Head of caudate nucleus (tissue), 42 donors: Measurements from ENCODE around the gene LST1.

Experiments
- DNase-seq, 42 donors: peaks; one replicate each; pipeline versions ENCODE4 v3.0.0 to v3.0.0-alpha.2; 2020 to 2021; ENCODE audit warnings: mixed read lengths in 7 of 42
- intact Hi-C: fragments of 100-400 bp; cut with DNase I; formaldehyde crosslinking; loops from one replicate; pipeline ENCODE4 v1.15.0; 2022

The LST1 gene

DNA sequence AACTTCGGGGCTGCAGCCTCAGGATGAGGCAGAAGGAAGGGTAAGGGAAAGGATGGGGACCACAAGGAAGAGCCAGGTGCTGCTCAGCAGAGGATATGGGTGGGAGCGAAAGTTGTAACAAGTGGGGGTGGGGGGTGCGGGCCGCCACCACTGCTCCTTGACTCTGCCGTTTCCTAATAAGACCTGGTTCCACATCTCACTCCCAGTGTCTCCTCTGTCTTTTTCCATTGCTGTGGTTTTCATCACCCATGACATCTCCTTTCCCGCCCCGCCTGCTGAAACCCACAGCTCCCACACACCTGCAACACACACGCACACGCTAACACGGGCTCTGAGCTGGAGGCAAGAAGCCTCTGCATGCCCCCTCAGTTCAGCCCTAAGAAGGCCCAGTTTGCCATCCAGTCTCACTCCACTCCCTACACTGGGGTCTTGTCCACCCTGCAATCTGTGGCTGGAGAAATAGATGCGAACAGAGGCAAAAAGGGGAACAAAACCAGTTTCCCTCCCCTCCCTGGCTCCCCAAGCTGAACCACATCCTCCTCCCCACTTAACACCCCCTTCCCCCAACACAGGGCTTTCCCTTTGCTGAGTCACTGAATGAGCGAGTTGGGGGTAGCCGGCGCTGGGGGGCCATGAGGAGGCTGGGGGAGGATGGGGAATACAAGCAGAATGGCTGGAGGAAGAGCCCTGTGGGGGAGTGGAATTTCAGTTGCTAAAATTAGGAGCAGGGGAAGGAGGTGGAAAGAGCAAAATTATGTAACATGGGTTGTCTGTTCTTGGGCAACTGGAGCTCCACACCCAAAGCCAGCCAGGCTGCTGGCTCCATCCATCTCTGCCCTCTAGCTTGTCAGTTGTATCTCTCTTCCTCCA is 27.2 kb upstream of the LST1 start:
- DNase-seq = peak; percentile 26 to 88 (median 65)
- intact Hi-C loops = no loop called here

DNA sequence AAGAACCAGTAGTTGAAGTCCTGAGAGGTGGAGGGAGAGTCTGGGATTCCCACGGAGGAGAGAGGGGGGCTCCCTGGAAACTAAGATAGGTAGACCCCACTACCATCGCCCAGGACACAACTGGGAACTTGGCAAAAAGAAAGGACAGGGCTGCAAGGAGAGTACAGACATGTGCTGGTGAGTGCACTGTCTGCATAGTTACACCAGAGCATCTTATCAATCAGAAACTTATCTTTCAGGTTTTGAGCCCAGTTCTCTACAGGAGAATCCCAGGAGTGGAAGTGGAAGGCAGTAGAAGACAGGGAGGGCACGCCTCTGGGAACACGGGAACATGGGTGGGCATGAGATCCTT is 26.5 kb upstream of the LST1 start:
- DNase-seq = no peak
- intact Hi-C loops = no loop called here

DNA sequence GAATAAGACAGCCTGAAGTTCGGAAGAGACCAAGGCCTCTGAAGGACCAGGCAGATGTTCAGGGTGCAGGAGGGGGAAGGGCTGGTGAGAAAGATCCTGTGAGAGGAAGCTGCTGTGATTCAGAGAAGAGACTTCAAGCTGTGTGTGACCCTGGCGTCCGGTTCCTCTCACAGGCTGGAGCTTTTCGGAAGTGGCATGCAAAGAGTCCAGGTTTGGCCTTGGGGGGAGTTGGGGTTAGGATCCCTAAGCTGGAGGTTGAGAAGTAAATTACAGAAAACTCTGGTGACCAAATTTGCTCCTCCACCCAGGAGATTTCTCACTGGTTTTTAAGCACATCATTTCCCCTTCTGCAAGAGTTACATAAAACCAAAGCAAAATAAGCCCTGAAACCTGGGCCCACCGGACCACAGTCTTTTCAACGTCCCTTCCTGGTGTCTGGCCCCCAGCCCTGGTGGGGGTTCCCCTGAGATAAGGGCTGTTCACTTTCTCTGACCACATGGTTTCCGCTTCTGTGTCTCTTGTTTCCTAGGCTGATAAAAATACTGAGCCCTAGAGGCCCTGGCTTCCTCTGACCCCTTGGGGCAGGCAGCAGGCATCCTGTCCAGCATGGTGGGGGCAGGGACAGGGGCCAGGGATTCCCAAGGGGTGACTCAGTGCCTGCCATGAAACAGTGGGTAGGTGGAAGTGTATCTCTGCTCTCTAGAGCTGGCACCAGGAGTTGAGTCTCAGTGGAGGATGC is 25.9 kb upstream of the LST1 start:
- DNase-seq = peak in 22 of 42 donors; percentile 24 to 68 (median 46)
- intact Hi-C loops = no loop called here

DNA sequence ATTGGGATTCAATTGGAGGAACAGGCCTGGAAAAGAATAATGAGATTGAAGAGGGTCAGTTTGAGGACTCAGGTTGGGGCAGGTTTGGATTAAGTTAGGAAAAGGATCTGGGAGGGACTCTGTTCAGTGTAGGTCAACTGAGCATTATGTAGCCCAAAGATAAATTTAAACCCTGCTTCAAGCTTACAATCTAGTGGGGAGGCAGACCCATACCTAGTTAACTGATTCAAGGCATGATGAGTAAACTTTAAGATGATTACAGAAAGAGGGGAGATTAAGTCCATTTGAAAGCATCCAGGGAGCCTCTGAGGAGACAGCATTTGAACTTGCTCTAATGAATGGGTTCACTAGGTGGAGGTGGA is 25.4 kb upstream of the LST1 start:
- no peak for DNase-seq
- intact Hi-C loops = no loop called here

DNA sequence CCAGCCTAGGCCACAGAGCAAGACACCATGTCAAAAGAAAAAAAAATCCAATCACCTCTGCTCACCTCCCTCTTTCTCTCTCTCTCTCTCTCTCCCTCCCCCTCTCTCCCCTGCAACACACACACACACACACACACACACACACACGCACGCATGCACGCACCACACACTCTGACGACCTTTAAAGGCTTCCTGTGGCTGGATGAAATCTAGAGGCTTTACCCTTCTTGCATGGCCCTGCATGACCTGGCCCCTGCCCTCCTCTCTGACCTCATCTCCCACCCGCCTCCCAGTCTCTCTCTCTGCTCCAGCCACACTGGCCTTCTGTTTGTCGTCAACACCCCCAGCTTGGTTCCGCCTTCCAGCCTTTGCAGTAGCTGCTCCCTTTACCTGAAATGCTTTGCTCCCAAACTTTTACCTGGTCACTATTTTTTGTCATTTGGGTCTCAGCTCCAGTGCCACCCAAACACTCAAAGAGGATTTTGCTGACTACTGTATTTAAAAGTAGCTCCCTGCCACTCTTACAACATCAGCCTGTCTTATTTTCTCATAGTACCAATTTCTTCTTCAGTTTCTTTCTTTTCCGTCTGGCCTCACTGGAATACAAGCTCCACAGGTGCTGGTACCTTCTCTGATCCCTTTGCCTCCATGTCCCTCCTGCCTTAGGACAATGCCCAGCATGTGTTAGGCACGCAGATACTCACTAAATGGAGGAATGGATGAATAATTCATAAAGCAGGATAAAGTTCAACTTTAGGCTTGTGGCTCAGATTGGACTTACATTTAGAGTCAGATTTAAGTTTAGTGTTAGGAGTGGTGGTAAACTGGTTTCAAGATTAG is 18.3 kb upstream of the LST1 start:
- intact Hi-C loops = no loop called here
- no peak for DNase-seq

DNA sequence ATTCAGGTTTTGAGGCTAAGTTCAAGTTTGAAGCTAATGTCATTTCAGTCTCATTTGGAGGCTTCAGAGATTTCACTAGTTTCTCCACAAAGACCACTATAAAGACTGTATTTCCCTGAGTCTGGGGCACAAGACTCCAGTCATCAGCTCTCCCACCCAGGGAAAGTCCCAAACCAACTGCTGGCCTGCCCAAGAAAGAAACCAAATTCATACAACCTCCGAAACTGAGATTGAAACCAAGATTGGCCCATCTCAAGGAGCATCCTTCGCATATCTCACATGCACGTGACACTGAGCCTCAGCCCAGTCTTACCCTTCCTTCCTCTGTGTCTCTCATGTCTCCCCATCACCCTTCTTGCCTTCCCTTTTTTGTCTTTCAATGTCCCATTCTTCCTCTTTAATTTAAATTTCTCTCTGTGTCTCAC is 17.5 kb upstream of the LST1 start:
- intact Hi-C loops = no loop called here
- no peak for DNase-seq

DNA sequence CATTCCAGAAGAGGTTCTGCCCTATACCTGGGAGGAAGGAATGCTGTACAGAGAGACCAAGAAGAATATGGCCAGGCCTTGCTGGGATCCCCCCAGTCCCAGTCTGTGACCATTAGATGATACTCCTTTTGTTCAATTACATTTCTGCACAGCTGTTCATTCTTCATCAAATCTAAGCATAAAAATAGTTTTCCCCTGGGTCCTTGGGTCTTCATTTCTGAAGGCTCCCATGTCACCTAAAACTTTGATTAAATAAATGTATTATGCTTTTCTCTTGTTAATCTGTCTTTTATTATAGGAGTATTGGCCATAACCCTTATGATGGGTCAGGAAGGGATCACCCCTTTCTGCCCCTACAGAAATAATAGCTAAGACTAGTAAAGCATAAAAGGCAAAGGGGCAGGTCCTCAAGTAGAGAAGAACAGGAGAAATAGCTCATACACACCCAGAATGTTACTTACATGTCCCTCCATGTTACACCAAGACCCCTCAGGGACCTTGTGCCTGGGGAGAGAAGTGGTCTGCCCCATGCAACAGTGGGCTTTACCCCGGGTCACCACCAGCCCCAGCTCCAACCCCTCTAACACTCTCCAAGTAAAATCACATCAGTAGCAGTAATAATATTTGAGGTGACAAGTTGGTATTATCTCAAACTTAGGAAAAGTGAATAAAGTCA is 16.1 kb upstream of the LST1 start:
- intact Hi-C loops = no loop called here
- DNase-seq = no peak

DNA sequence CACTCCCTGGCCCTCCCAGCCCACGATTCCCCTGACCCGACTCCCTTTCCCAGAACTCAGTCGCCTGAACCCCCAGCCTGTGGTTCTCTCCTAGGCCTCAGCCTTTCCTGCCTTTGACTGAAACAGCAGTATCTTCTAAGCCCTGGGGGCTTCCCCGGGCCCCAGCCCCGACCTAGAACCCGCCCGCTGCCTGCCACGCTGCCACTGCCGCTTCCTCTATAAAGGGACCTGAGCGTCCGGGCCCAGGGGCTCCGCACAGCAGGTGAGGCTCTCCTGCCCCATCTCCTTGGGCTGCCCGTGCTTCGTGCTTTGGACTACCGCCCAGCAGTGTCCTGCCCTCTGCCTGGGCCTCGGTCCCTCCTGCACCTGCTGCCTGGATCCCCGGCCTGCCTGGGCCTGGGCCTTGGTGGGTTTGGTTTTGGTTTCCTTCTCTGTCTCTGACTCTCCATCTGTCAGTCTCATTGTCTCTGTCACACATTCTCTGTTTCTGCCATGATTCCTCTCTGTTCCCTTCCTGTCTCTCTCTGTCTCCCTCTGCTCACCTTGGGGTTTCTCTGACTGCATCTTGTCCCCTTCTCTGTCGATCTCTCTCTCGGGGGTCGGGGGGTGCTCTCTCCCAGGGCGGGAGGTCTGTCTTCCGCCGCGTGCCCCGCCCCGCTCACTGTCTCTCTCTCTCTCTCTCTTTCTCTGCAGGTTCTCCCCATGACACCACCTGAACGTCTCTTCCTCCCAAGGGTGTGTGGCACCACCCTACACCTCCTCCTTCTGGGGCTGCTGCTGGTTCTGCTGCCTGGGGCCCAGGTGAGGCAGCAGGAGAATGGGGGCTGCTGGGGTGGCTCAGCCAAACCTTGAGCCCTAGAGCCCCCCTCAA is 13.8 kb upstream of the LST1 start, which contains the start of gene LTA:
TSS of gene LTA (plus strand) at position 249 of the 871 bp plus-strand sequence. CDS start at position 703, 454 bp downstream.
- no peak for DNase-seq
- intact Hi-C loops = no loop called here

DNA sequence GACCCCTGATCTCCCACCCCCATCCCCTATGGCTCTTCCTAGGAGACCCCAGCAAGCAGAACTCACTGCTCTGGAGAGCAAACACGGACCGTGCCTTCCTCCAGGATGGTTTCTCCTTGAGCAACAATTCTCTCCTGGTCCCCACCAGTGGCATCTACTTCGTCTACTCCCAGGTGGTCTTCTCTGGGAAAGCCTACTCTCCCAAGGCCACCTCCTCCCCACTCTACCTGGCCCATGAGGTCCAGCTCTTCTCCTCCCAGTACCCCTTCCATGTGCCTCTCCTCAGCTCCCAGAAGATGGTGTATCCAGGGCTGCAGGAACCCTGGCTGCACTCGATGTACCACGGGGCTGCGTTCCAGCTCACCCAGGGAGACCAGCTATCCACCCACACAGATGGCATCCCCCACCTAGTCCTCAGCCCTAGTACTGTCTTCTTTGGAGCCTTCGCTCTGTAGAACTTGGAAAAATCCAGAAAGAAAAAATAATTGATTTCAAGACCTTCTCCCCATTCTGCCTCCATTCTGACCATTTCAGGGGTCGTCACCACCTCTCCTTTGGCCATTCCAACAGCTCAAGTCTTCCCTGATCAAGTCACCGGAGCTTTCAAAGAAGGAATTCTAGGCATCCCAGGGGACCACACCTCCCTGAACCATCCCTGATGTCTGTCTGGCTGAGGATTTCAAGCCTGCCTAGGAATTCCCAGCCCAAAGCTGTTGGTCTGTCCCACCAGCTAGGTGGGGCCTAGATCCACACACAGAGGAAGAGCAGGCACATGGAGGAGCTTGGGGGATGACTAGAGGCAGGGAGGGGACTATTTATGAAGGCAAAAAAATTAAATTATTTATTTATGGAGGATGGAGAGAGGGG is 12.6 kb upstream of the LST1 start:
- intact Hi-C loops = no loop called here
- DNase-seq = no peak

DNA sequence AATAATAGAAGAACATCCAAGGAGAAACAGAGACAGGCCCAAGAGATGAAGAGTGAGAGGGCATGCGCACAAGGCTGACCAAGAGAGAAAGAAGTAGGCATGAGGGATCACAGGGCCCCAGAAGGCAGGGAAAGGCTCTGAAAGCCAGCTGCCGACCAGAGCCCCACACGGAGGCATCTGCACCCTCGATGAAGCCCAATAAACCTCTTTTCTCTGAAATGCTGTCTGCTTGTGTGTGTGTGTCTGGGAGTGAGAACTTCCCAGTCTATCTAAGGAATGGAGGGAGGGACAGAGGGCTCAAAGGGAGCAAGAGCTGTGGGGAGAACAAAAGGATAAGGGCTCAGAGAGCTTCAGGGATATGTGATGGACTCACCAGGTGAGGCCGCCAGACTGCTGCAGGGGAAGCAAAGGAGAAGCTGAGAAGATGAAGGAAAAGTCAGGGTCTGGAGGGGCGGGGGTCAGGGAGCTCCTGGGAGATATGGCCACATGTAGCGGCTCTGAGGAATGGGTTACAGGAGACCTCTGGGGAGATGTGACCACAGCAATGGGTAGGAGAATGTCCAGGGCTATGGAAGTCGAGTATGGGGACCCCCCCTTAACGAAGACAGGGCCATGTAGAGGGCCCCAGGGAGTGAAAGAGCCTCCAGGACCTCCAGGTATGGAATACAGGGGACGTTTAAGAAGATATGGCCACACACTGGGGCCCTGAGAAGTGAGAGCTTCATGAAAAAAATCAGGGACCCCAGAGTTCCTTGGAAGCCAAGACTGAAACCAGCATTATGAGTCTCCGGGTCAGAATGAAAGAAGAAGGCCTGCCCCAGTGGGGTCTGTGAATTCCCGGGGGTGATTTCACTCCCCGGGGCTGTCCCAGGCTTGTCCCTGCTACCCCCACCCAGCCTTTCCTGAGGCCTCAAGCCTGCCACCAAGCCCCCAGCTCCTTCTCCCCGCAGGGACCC is 11.7 kb upstream of the LST1 start:
- DNase-seq = no peak
- intact Hi-C loops = no loop called here

DNA sequence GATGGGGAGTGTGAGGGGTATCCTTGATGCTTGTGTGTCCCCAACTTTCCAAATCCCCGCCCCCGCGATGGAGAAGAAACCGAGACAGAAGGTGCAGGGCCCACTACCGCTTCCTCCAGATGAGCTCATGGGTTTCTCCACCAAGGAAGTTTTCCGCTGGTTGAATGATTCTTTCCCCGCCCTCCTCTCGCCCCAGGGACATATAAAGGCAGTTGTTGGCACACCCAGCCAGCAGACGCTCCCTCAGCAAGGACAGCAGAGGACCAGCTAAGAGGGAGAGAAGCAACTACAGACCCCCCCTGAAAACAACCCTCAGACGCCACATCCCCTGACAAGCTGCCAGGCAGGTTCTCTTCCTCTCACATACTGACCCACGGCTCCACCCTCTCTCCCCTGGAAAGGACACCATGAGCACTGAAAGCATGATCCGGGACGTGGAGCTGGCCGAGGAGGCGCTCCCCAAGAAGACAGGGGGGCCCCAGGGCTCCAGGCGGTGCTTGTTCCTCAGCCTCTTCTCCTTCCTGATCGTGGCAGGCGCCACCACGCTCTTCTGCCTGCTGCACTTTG is 10.7 kb upstream of the LST1 start, which contains the start of gene TNF:
TSS of gene TNF (plus strand) at position 231 of the 567 bp plus-strand sequence. CDS start at position 408, 177 bp downstream.
- peak in 30 of 42 donors; percentile 12 to 67 (median 38) for DNase-seq
- intact Hi-C loops = no loop called here

DNA sequence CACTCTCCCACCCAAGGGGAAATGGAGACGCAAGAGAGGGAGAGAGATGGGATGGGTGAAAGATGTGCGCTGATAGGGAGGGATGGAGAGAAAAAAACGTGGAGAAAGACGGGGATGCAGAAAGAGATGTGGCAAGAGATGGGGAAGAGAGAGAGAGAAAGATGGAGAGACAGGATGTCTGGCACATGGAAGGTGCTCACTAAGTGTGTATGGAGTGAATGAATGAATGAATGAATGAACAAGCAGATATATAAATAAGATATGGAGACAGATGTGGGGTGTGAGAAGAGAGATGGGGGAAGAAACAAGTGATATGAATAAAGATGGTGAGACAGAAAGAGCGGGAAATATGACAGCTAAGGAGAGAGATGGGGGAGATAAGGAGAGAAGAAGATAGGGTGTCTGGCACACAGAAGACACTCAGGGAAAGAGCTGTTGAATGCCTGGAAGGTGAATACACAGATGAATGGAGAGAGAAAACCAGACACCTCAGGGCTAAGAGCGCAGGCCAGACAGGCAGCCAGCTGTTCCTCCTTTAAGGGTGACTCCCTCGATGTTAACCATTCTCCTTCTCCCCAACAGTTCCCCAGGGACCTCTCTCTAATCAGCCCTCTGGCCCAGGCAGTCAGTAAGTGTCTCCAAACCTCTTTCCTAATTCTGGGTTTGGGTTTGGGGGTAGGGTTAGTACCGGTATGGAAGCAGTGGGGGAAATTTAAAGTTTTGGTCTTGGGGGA is 10.0 kb upstream of the LST1 start:
- intact Hi-C loops = no loop called here
- DNase-seq = no peak

DNA sequence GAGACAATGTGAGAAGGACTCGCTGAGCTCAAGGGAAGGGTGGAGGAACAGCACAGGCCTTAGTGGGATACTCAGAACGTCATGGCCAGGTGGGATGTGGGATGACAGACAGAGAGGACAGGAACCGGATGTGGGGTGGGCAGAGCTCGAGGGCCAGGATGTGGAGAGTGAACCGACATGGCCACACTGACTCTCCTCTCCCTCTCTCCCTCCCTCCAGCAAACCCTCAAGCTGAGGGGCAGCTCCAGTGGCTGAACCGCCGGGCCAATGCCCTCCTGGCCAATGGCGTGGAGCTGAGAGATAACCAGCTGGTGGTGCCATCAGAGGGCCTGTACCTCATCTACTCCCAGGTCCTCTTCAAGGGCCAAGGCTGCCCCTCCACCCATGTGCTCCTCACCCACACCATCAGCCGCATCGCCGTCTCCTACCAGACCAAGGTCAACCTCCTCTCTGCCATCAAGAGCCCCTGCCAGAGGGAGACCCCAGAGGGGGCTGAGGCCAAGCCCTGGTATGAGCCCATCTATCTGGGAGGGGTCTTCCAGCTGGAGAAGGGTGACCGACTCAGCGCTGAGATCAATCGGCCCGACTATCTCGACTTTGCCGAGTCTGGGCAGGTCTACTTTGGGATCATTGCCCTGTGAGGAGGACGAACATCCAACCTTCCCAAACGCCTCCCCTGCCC is 9.0 kb upstream of the LST1 start:
- DNase-seq = no peak
- intact Hi-C loops = no loop called here

DNA sequence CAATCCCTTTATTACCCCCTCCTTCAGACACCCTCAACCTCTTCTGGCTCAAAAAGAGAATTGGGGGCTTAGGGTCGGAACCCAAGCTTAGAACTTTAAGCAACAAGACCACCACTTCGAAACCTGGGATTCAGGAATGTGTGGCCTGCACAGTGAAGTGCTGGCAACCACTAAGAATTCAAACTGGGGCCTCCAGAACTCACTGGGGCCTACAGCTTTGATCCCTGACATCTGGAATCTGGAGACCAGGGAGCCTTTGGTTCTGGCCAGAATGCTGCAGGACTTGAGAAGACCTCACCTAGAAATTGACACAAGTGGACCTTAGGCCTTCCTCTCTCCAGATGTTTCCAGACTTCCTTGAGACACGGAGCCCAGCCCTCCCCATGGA is 8.5 kb upstream of the LST1 start:
- intact Hi-C loops = no loop called here
- DNase-seq = no peak
